ENCODE measurements around the gene TMEM120A.

DNA sequence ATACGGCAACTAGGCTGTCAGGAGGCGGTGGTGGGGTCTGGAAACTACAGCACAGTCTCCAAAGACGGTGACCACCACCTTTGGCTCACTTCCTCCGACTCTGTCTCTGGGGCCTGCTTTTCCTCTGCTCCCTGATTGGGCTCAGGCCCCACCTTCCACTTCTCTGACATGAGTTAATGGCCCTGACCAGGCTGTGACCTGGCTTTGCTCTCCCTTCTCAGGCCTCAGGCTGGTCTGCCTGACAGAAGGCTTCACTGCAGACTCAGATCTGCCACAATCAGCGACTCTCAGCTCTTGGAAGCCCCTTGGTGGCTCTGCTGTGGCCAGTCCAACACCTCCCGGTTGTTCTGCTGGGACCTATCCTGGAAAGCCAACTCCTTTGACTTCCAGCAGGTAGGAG, 45.7 kb upstream of the TMEM120A start:
- TF ChIP-seq, protein P1, sequence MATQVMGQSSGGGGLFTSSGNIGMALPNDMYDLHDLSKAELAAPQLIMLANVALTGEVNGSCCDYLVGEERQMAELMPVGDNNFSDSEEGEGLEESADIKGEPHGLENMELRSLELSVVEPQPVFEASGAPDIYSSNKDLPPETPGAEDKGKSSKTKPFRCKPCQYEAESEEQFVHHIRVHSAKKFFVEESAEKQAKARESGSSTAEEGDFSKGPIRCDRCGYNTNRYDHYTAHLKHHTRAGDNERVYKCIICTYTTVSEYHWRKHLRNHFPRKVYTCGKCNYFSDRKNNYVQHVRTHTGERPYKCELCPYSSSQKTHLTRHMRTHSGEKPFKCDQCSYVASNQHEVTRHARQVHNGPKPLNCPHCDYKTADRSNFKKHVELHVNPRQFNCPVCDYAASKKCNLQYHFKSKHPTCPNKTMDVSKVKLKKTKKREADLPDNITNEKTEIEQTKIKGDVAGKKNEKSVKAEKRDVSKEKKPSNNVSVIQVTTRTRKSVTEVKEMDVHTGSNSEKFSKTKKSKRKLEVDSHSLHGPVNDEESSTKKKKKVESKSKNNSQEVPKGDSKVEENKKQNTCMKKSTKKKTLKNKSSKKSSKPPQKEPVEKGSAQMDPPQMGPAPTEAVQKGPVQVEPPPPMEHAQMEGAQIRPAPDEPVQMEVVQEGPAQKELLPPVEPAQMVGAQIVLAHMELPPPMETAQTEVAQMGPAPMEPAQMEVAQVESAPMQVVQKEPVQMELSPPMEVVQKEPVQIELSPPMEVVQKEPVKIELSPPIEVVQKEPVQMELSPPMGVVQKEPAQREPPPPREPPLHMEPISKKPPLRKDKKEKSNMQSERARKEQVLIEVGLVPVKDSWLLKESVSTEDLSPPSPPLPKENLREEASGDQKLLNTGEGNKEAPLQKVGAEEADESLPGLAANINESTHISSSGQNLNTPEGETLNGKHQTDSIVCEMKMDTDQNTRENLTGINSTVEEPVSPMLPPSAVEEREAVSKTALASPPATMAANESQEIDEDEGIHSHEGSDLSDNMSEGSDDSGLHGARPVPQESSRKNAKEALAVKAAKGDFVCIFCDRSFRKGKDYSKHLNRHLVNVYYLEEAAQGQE (IDR thresholded peaks at IDR 0.05; ENCODE audit: insufficient read depth in 1 of 2, low read depth in 2 of 2, low read length in 2 of 2), result no peak
- TF ChIP-seq POLR2AphosphoS5 (IDR thresholded peaks at IDR 0.05; ENCODE audit: low read depth, low read length) (no peak), TAF1 (IDR thresholded peaks at IDR 0.05; ENCODE audit: borderline replicate concordance, insufficient read depth, low read length) (no peak), SIN3A (IDR thresholded peaks at IDR 0.05; ENCODE audit: borderline replicate concordance, insufficient read depth, low read length) (no peak)
